HEK293T (cell line): ENCODE data around the gene PRR33.

ENCODE experiments used
- BHLHE40 ChIP-seq: fragments of 450-650 bp; IDR thresholded peaks from 2 replicates; pipeline ENCODE4 v1.6.1; 2016; ENCODE audit warnings: mild to moderate bottlenecking, moderate library complexity, borderline replicate concordance
- FOXM1 ChIP-seq: fragments of 450-650 bp; IDR thresholded peaks from 2 replicates; pipeline ENCODE4 v1.6.1; 2017; ENCODE audit warnings: mild to moderate bottlenecking, borderline replicate concordance
- NFRKB ChIP-seq: fragments of 450-650 bp; IDR thresholded peaks from 2 replicates; pipeline ENCODE4 v1.6.1; 2016; ENCODE audit warnings: mild to moderate bottlenecking, moderate library complexity
- SP1 ChIP-seq: fragments of 450-650 bp; IDR thresholded peaks from 2 replicates; pipeline ENCODE4 v1.6.1; 2017

DNA sequence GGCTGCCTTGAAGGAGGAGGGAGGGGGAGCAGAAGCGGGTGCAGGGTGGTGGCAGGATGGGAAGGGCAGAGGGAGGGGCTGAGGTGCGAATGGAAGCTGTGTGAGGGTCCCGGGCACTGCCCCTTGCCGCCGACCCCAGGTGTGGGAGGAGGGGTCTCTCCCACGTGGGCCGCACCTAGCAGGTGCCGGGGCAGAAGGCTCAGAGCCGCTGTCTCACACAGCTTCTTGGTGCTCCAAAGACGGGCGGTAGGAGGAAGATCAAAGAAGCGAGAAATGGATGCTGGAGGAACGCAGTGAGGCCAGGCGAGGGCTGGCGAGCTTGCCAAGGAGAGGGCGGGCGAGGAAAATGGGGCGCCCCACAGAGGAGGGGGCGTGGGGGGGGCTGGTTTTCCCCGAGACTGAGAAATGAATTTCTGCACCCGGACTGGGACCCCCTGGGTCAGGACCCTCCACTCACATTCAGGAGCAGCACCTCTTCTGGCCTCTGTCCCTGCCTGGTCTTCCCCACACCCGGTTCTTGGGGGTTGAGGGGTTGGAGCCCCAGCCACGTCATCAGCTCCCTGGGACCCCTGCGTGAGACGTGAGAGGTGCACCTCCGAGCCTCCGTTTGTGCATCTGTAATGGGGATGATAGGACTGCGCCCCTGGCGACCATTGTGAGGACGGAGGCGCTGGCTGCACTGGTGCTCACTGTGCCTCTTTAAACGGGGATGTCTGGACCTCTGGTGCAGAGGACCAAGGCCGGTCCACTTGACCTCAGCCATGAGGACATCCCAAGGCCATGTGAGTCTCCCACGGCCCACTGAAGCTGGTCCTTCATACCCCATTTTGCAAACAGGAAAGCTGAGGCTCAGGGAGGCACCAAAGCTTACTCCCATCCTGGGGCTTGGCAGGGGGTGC, 22.0 kb downstream of the PRR33 start:
- TF ChIP-seq NFRKB (no peak), BHLHE40 (no peak), FOXM1 (no peak), SP1 (no peak)
